Motor neuron (in vitro differentiated cells): ENCODE measurements around the gene THSD7A. TPM values are rescaled to one million over a fixed set of nuclear protein-coding genes. Genes with fewer than 3 reads are reported as not detected.

Source experiments
- ATAC-seq, 8 experiments: fragments of 200-7000 bp; cut with Tn5 transposase; replicated peaks in 6 of 8; 2 replicates each; pipeline ENCODE4 v1.8.0; 2021; ENCODE audit warnings: mild to moderate bottlenecking in 8 of 8, moderate library complexity in 8 of 8
- H3K27ac ChIP-seq, 2 donors: fragments of 250-450 bp; sonication (Bioruptor Pico); 2 replicates each; pipeline ENCODE4 v1.9.0; 2021; ENCODE audit warnings: antibody characterized with exemption in 2 of 2, mild to moderate bottlenecking in 2 of 2, moderate library complexity in 1 of 2
- H3K4me1 ChIP-seq, 2 donors: fragments of 250-450 bp; sonication (Bioruptor Pico); replicated peaks in 1 of 2; 2 replicates each; pipeline ENCODE4 v1.6.1; 2021; ENCODE audit warnings: antibody characterized with exemption in 2 of 2, mild to moderate bottlenecking in 2 of 2, moderate library complexity in 1 of 2
- H3K4me3 ChIP-seq, 5 donors: fragments of 250-450 bp; sonication (Bioruptor Pico); 2 replicates each; pipeline ENCODE4 v1.9.0; 2021; ENCODE audit warnings: antibody characterized with exemption in 5 of 5, mild to moderate bottlenecking in 5 of 5, moderate library complexity in 4 of 5
- WGBS, 10 experiments: fragments of 450-650 bp; shearing (Covaris generic); methylation state at CpG; one replicate each; pipeline ENCODE4 v1.0.0; 2022; 5-methylcytosine and 5-hydroxymethylcytosine counted together
- in situ Hi-C, 9 experiments: fragments of 400-800 bp; cut with MboI; loops; one replicate each; pipeline ENCODE4 v1.15.0; 2021; ENCODE audit warnings: low sequenced_read_pairs in 9 of 9, low pct_unique_long_range_greater_than_20kb in 2 of 9; ENCODE audit not compliant: unreplicated experiment in 9 of 9
- total RNA-seq, 8 experiments: library from RNA; unstranded; fragments of 300-600 nt; gene quantifications; 2 replicates each; pipeline versions ENCODE4 v1.2.3 to v1.2.4, GENCODE V29; 2022

THSD7A gene
- total RNA-seq = 10 to 100 TPM in 4 of 8 experiments, 1 to 10 TPM in 4; 1.1 to 24.7 (median 9.6) TPM

- peak within 1 kb of the TSS; percentile 75 to 85 for H3K27ac ChIP-seq
- H3K4me1 ChIP-seq = peaks cover 8 to 36% of the 10 kb centered on the region in 2 donors
- in situ Hi-C loops = loop anchor here in 3 of 9 experiments (10.0 to 25.0 kb wide), 4 partner anchors 395 to 655 kb away; no protein-coding TSS in a partner anchor
- H3K4me3 ChIP-seq = peak within 1 kb of the TSS; percentile 45 to 70 (median 47)
- ATAC-seq = peak; percentile 84 to 97 (median 87)
- 0 to 27% (median 0%) methylated on average over 2 to 12 of the region's 62 CpGs; no CpG with 5 or more reads in 5 of the 10 experiments for WGBS, 10 experiments
Observed at GRCh38 chr7:11831736-11832495, at the start of gene THSD7A. TSS of gene THSD7A (minus strand) at chr7:11832198. CDS start at chr7:11831946, 252 bp downstream.

GRCh38 chr7:11881680-11882079 lies 49.7 kb upstream of the THSD7A start:
- Histone ChIP-seq H3K27ac (no peak overlapping the region), H3K4me3 (no peak overlapping the region), H3K4me1 (no peaks in the 10 kb centered on the region)
- 26 to 98% (median 81%) methylated on average over 2 to 5 of the region's 5 CpGs; no CpG with 5 or more reads in 1 of the 10 experiments for WGBS, 10 experiments
- in situ Hi-C loops = no loop called here
- ATAC-seq = no peak

GRCh38 chr7:11875635-11876034 lies 43.6 kb upstream of the THSD7A start:
- ATAC-seq = peak in 1 of 8 experiments; percentile 65
- 0 to 67% (median 22%) methylated on average over 1 of the region's 1 CpG; no CpG with 5 or more reads in 3 of the 10 experiments for WGBS, 10 experiments
- in situ Hi-C loops = no loop called here
- no peak overlapping the region for H3K27ac ChIP-seq
- H3K4me3 ChIP-seq = no peak overlapping the region
- H3K4me1 ChIP-seq = no peaks in the 10 kb centered on the region

GRCh38 chr7:11865671-11866070 lies 33.7 kb upstream of the THSD7A start:
- ATAC-seq = no peak
- Histone ChIP-seq H3K4me1 (no peaks in the 10 kb centered on the region), H3K27ac (no peak overlapping the region), H3K4me3 (no peak overlapping the region)
- in situ Hi-C loops = no loop called here
- WGBS, 10 experiments = 0 to 100% (median 0%) methylated on average over 1 of the region's 2 CpGs; no CpG with 5 or more reads in 3 of the 10 experiments

- in situ Hi-C loops = no loop called here
- ATAC-seq = no peak
- 3 to 100% (median 84%) methylated on average over 3 to 6 of the region's 6 CpGs; no CpG with 5 or more reads in 1 of the 10 experiments for WGBS, 10 experiments
- no peak overlapping the region for H3K4me3 ChIP-seq
- H3K4me1 ChIP-seq = no peaks in the 10 kb centered on the region
- H3K27ac ChIP-seq = no peak overlapping the region
Observed at GRCh38 chr7:11858622-11859302, 26.8 kb upstream of the THSD7A start.

- in situ Hi-C loops = no loop called here
Observed at GRCh38 chr7:11858026-11858425, 26.0 kb upstream of the THSD7A start.

GRCh38 chr7:11848251-11848650 lies 16.3 kb upstream of the THSD7A start:
- in situ Hi-C loops = loop anchor here in 2 of 9 experiments (25.0 kb wide), 3 partner anchors 411 to 639 kb away; no protein-coding TSS in a partner anchor
- Histone ChIP-seq H3K4me3 (no peak overlapping the region), H3K4me1 (peaks cover 3 to 11% of the 10 kb centered on the region in 2 donors), H3K27ac (no peak overlapping the region)
- 63 to 92% (median 78%) methylated on average over 2 to 3 of the region's 3 CpGs for WGBS, 10 experiments
- ATAC-seq = no peak

More at GRCh38 chr7:11858026-11858425, 26.0 kb upstream of the THSD7A start:
- WGBS, 10 experiments = 0 to 100% (median 75%) methylated on average over 1 to 2 of the region's 2 CpGs; no CpG with 5 or more reads in 1 of the 10 experiments
- H3K4me1 ChIP-seq = no peaks in the 10 kb centered on the region
- H3K4me3 ChIP-seq = no peak overlapping the region
- no peak overlapping the region for H3K27ac ChIP-seq
- ATAC-seq = no peak

- ATAC-seq = no peak
- Histone ChIP-seq H3K4me1 (peaks cover 3 to 11% of the 10 kb centered on the region in 2 donors), H3K4me3 (no peak overlapping the region), H3K27ac (no peak overlapping the region)
- in situ Hi-C loops = loop anchor here in 2 of 9 experiments (25.0 kb wide), 3 partner anchors 410 to 640 kb away; no protein-coding TSS in a partner anchor
- WGBS, 10 experiments = 0 to 69% (median 17%) methylated on average over 1 to 2 of the region's 2 CpGs; no CpG with 5 or more reads in 1 of the 10 experiments
Observed at GRCh38 chr7:11847336-11847735, 15.3 kb upstream of the THSD7A start.

- Histone ChIP-seq H3K4me3 (no peak overlapping the region), H3K4me1 (peaks cover 3 to 11% of the 10 kb centered on the region in 2 donors), H3K27ac (no peak overlapping the region)
- WGBS, 10 experiments = 0 to 21% (median 8%) methylated on average over 2 to 5 of the region's 5 CpGs; no CpG with 5 or more reads in 1 of the 10 experiments
- in situ Hi-C loops = loop anchor here in 2 of 9 experiments (25.0 kb wide), 3 partner anchors 409 to 641 kb away; no protein-coding TSS in a partner anchor
- ATAC-seq = peak in 3 of 8 experiments; percentile 23 to 38 (median 30)
Observed at GRCh38 chr7:11846361-11846955, 14.5 kb upstream of the THSD7A start.

- ATAC-seq = no peak
- Histone ChIP-seq H3K27ac (no peak overlapping the region), H3K4me3 (no peak overlapping the region), H3K4me1 (peaks cover 3 to 11% of the 10 kb centered on the region in 2 donors)
- in situ Hi-C loops = loop anchor here in 2 of 9 experiments (25.0 kb wide), 3 partner anchors 406 to 644 kb away; no protein-coding TSS in a partner anchor
- WGBS, 10 experiments = 0 to 100% (median 87%) methylated on average over 1 of the region's 1 CpG
Observed at GRCh38 chr7:11843113-11843765, 11.2 kb upstream of the THSD7A start.

- Histone ChIP-seq H3K27ac (no peak overlapping the region), H3K4me1 (peaks cover 3% of the 10 kb centered on the region in 2 donors), H3K4me3 (no peak overlapping the region)
- in situ Hi-C loops = loop anchor here in 2 of 9 experiments (25.0 kb wide), 3 partner anchors 404 to 646 kb away; no protein-coding TSS in a partner anchor
- ATAC-seq = no peak
Observed at GRCh38 chr7:11841657-11842056, 9.7 kb upstream of the THSD7A start.

- no peak overlapping the region for H3K4me3 ChIP-seq
- H3K4me1 ChIP-seq = peaks cover 2 to 23% of the 10 kb centered on the region in 2 donors
- no peak overlapping the region for H3K27ac ChIP-seq
- in situ Hi-C loops = loop anchor here in 3 of 9 experiments (10.0 to 25.0 kb wide), 4 partner anchors 398 to 652 kb away; no protein-coding TSS in a partner anchor
- ATAC-seq = no peak
Observed at GRCh38 chr7:11835260-11835659, 3.3 kb upstream of the THSD7A start.
